H9 (cell line): Measurements from ENCODE around the gene KLHDC3. TPM values are rescaled to one million over a fixed set of nuclear protein-coding genes. Genes with fewer than 3 reads are reported as not detected.

Source experiments
- DNase-seq: peaks from one replicate; pipeline ENCODE4 v3.0.0-alpha.2; 2017
- H2AFZ ChIP-seq: one replicate; pipeline ENCODE4 v1.6.1; 2013; ENCODE audit warnings: mild to moderate bottlenecking, low read length, control low read depth, moderate library complexity
- H2AK5ac ChIP-seq: 2 replicates; pipeline ENCODE4 v1.6.1; 2013; ENCODE audit warnings: low read length, control low read depth, mixed read lengths; ENCODE audit not compliant: insufficient read length
- H2BK120ac ChIP-seq: one replicate; pipeline ENCODE4 v1.6.1; 2013; ENCODE audit warnings: low read depth, mild to moderate bottlenecking, low read length, control low read depth, inconsistent platforms; ENCODE audit not compliant: poor library complexity, severe bottlenecking
- H2BK12ac ChIP-seq: 2 replicates; pipeline ENCODE4 v1.6.1; 2013; ENCODE audit warnings: low read length, control low read depth, mixed read lengths, low read depth; ENCODE audit not compliant: insufficient read length
- H2BK15ac ChIP-seq: 2 replicates; pipeline ENCODE4 v1.6.1; 2013; ENCODE audit warnings: low read depth, low read length, control low read depth
- H2BK20ac ChIP-seq: one replicate; pipeline ENCODE4 v1.6.1; 2013; ENCODE audit warnings: low read depth, mild to moderate bottlenecking, low read length, control low read depth, inconsistent platforms; ENCODE audit not compliant: poor library complexity, severe bottlenecking
- H2BK5ac ChIP-seq: 2 replicates; pipeline ENCODE4 v1.6.1; 2013; ENCODE audit warnings: low read length, control low read depth, mixed read lengths; ENCODE audit not compliant: insufficient read length
- H3K14ac ChIP-seq: 2 replicates; pipeline ENCODE4 v1.6.1; 2013; ENCODE audit warnings: low read length, control low read depth; ENCODE audit not compliant: insufficient read depth
- H3K18ac ChIP-seq: 2 replicates; pipeline ENCODE4 v1.6.1; 2013; ENCODE audit warnings: low read depth, mild to moderate bottlenecking, mixed read lengths, low read length, control low read depth; ENCODE audit not compliant: insufficient read length
- H3K23ac ChIP-seq: 2 replicates; pipeline ENCODE4 v1.6.1; 2013; ENCODE audit warnings: low read length, control low read depth, mixed read lengths, low read depth; ENCODE audit not compliant: insufficient read length
- H3K23me2 ChIP-seq: 2 replicates; pipeline ENCODE4 v1.6.1; 2013; ENCODE audit warnings: low read depth, mild to moderate bottlenecking, mixed read lengths, low read length, control low read depth; ENCODE audit not compliant: insufficient read length, poor library complexity, severe bottlenecking
- H3K27ac ChIP-seq: 2 replicates; pipeline ENCODE4 v1.5.1; 2013; ENCODE audit warnings: low read length, control low read depth, mixed read lengths, low read depth; ENCODE audit not compliant: insufficient read length
- H3K27me3 ChIP-seq: 2 replicates; pipeline ENCODE4 v1.6.1; 2013; ENCODE audit warnings: low read length, control low read depth, inconsistent platforms; ENCODE audit not compliant: insufficient read depth
- H3K4ac ChIP-seq: 2 replicates; pipeline ENCODE4 v1.6.1; 2013; ENCODE audit warnings: low read depth, mild to moderate bottlenecking, control low read depth, inconsistent platforms, low read length, moderate library complexity
- H3K4me1 ChIP-seq: 2 replicates; pipeline ENCODE4 v1.6.1; 2013; ENCODE audit warnings: low read length, control low read depth, inconsistent platforms; ENCODE audit not compliant: insufficient read depth
- H3K4me2 ChIP-seq: 2 replicates; pipeline ENCODE4 v1.6.1; 2013; ENCODE audit warnings: low read length, control low read depth, mixed read lengths; ENCODE audit not compliant: insufficient read length, insufficient read depth
- H3K56ac ChIP-seq: 2 replicates; pipeline ENCODE4 v1.6.1; 2013; ENCODE audit warnings: low read depth, mild to moderate bottlenecking, mixed read lengths, low read length, control low read depth; ENCODE audit not compliant: insufficient read length
- H3K79me1 ChIP-seq: 2 replicates; pipeline ENCODE4 v1.6.1; 2013; ENCODE audit warnings: low read depth, mild to moderate bottlenecking, moderate library complexity, low read length, control low read depth, inconsistent platforms; ENCODE audit not compliant: insufficient read depth, poor library complexity, severe bottlenecking
- H3K79me2 ChIP-seq: 2 replicates; pipeline ENCODE4 v1.6.1; 2013; ENCODE audit warnings: low read length, control low read depth, inconsistent platforms; ENCODE audit not compliant: insufficient read depth
- H3K9ac ChIP-seq: 2 replicates; pipeline ENCODE4 v1.6.1; 2013; ENCODE audit warnings: low read length, control low read depth, mixed read lengths; ENCODE audit not compliant: insufficient read length; ENCODE audit errors: extremely low read depth
- H3K9me3 ChIP-seq: one replicate; pipeline ENCODE4 v1.6.1; 2013; ENCODE audit warnings: low read depth, low read length, inconsistent platforms; ENCODE audit not compliant: control insufficient read depth
- H3T11ph ChIP-seq: one replicate; pipeline ENCODE4 v1.6.1; 2013; ENCODE audit warnings: mild to moderate bottlenecking, low read length, control low read depth, inconsistent platforms
- H4K20me1 ChIP-seq: one replicate; pipeline ENCODE4 v1.6.1; 2013; ENCODE audit not compliant: control insufficient read depth, insufficient read length, insufficient read depth
- H4K5ac ChIP-seq: 2 replicates; pipeline ENCODE4 v1.6.1; 2013; ENCODE audit warnings: low read depth, mild to moderate bottlenecking, mixed read lengths, low read length, control low read depth; ENCODE audit not compliant: insufficient read length
- H4K8ac ChIP-seq: replicated peaks from 2 replicates; pipeline ENCODE4 v1.6.1; 2013; ENCODE audit warnings: low read length, control low read depth, mixed read lengths, low read depth; ENCODE audit not compliant: insufficient read length
- H4K91ac ChIP-seq: 2 replicates; pipeline ENCODE4 v1.6.1; 2013; ENCODE audit warnings: low read depth, mild to moderate bottlenecking, moderate library complexity, mixed read lengths, low read length, control low read depth; ENCODE audit not compliant: insufficient read length
- H3K27ac Mint-ChIP-seq, 3 experiments: 2 replicates in 2 of 3; 3 replicates in 1 of 3; pipeline ENCODE4 v1.8.0; 2020 to 2021; ENCODE audit warnings: mixed read lengths in 3 of 3, mild to moderate bottlenecking in 1 of 3, moderate library complexity in 1 of 3
- H3K27me3 Mint-ChIP-seq: 2 replicates; pipeline ENCODE4 v1.8.0; 2021; ENCODE audit warnings: low read depth, mild to moderate bottlenecking, moderate library complexity, mixed read lengths
- H3K36me3 Mint-ChIP-seq, 3 experiments: 2 replicates in 2 of 3; 3 replicates in 1 of 3; pipeline ENCODE4 v1.8.0; 2020 to 2021; ENCODE audit warnings: low read depth in 3 of 3, mixed read lengths in 3 of 3; ENCODE audit not compliant: insufficient read depth in 1 of 3
- H3K4me1 Mint-ChIP-seq, 2 experiments: 2 replicates each; pipeline ENCODE4 v1.8.0; 2020; ENCODE audit warnings: mixed read lengths in 2 of 2
- H3K4me3 Mint-ChIP-seq, 2 experiments: 2 replicates in 1 of 2; 3 replicates in 1 of 2; pipeline ENCODE4 v1.8.0; 2020 to 2021; ENCODE audit warnings: mild to moderate bottlenecking in 2 of 2, mixed read lengths in 2 of 2, moderate library complexity in 1 of 2
- H3K9me3 Mint-ChIP-seq, 2 experiments: 2 replicates in 1 of 2; 3 replicates in 1 of 2; pipeline ENCODE4 v1.8.0; 2020; ENCODE audit warnings: mild to moderate bottlenecking in 2 of 2, mixed read lengths in 2 of 2, moderate library complexity in 1 of 2
- CTCF ChIP-seq: fragments of 200-600 bp; sonication (generic); conservative IDR thresholded peaks from 3 replicates; pipeline ENCODE4 v1.8.0; 2021; ENCODE audit warnings: antibody characterized with exemption, mild to moderate bottlenecking
- WGBS: extraction: QIAGEN DNeasy Blood & Tissue Kit; methylation state at CpG from one replicate; pipeline ENCODE4 v1.1.7; 2013; ENCODE audit warnings: missing lambda C conversion rate, low lambda C conversion rate, mixed read lengths; ENCODE audit not compliant: insufficient read length; ENCODE audit errors: extremely low coverage; 5-methylcytosine and 5-hydroxymethylcytosine counted together
- total RNA-seq: library from RNA; stranded (reverse); gene quantifications from 2 replicates; pipeline ENCODE4 v1.2.1, GENCODE V29; 2021

Gene KLHDC3
- total RNA-seq, 1 experiment from 2014 or later = 146 TPM

- H3K4me1 ChIP-seq = peaks cover 2% of the 10 kb centered on the region; the same call in 1 of the 2 replicates
- no peak overlapping the region for H3K4me2 ChIP-seq
- H3K4ac ChIP-seq = no peak overlapping the region
- no peak overlapping the region for H4K91ac ChIP-seq
- H2BK5ac ChIP-seq = no peak overlapping the region
- no peaks in the 10 kb centered on the region for H3K79me1 ChIP-seq
- no peak overlapping the region for H2BK12ac ChIP-seq
- H3K14ac ChIP-seq = no peak overlapping the region
- Mint-ChIP-seq H3K4me3 (no peak overlapping the region), H3K27me3 (no peaks in the 10 kb centered on the region), H3K9me3 (no peaks in the 10 kb centered on the region; a peak in 1 of 5 replicates), H3K36me3 (peaks cover 27 to 80% (median 72%) of the 10 kb centered on the region in 3 experiments; a peak in 6 of 7 replicates), H3K4me1 (peaks cover 16 to 19% of the 10 kb centered on the region in 2 experiments), H3K27ac (no peak overlapping the region; a peak in 1 of 7 replicates)
- no peak overlapping the region for H4K8ac ChIP-seq
- peak; percentile 54; the same call in 2 of the 3 replicates for TF ChIP-seq CTCF
- no peak overlapping the region for H2BK15ac ChIP-seq
- H3K9me3 ChIP-seq = no peaks in the 10 kb centered on the region
- no peak overlapping the region for H2BK20ac ChIP-seq
- WGBS = no CpG with 5 or more reads among the region's 6 CpGs
- no peak overlapping the region for H3T11ph ChIP-seq
- peaks cover 6% of the 10 kb centered on the region for H3K23me2 ChIP-seq
- no peak overlapping the region for H3K56ac ChIP-seq
- no peak overlapping the region for H3K27ac ChIP-seq
- H4K5ac ChIP-seq = no peak overlapping the region
- H2AK5ac ChIP-seq = no peak overlapping the region
- H3K23ac ChIP-seq = no peak overlapping the region
- H4K20me1 ChIP-seq = no peaks in the 10 kb centered on the region
- no peaks in the 10 kb centered on the region for H3K27me3 ChIP-seq
- H3K9ac ChIP-seq = no peak overlapping the region
- peaks cover 3% of the 10 kb centered on the region; the same call in 1 of the 2 replicates for H3K79me2 ChIP-seq
- no peak overlapping the region for H2AFZ ChIP-seq
- H2BK120ac ChIP-seq = no peak overlapping the region
- DNase-seq = no peak
- no peak overlapping the region for H3K18ac ChIP-seq
Observed at GRCh38 chr6:43009124-43009523, 4.9 kb upstream of the KLHDC3 start.
